Spleen (tissue), 11 donors: ENCODE data around the gene CRELD2. TPM values are rescaled to one million over a fixed set of nuclear protein-coding genes. Genes with fewer than 3 reads are reported as not detected.
A peak's percentile ranks its signal among the peaks of the same experiment; 100 is the strongest.

Source experiments
- DNase-seq: peaks from one replicate; pipeline ENCODE4 v3.0.0-alpha.2; 2020
- H3K27ac ChIP-seq, 8 donors: fragments of 200-600 bp; sonication (generic) in 7 of 8; 1 replicate in 4 of 8; 2 replicates in 4 of 8; pipeline versions ENCODE4 v1.5.0 to v1.8.0; 2016 to 2021; ENCODE audit warnings: inconsistent platforms in 4 of 8, mild to moderate bottlenecking in 4 of 8, moderate library complexity in 1 of 8
- H3K27me3 ChIP-seq, 7 donors: fragments of 200-600 bp; sonication (generic) in 6 of 7; replicated peaks in 1 of 7; 1 replicate in 4 of 7; 2 replicates in 3 of 7; pipeline versions ENCODE4 v1.5.0 to v1.8.0; 2016 to 2021; ENCODE audit warnings: inconsistent platforms in 3 of 7, mild to moderate bottlenecking in 1 of 7
- H3K36me3 ChIP-seq, 6 donors: fragments of 200-600 bp; sonication (generic) in 5 of 6; 1 replicate in 4 of 6; 2 replicates in 2 of 6; pipeline versions ENCODE4 v1.5.0 to v1.8.0; 2016 to 2021; ENCODE audit warnings: inconsistent platforms in 2 of 6
- H3K4me1 ChIP-seq, 6 donors: fragments of 200-600 bp; sonication (generic) in 5 of 6; 1 replicate in 3 of 6; 2 replicates in 3 of 6; pipeline versions ENCODE4 v1.5.0 to v1.8.0; 2016 to 2021; ENCODE audit warnings: inconsistent platforms in 3 of 6
- H3K4me3 ChIP-seq, 8 donors: fragments of 200-600 bp; sonication (generic) in 7 of 8; 1 replicate in 4 of 8; 2 replicates in 4 of 8; pipeline versions ENCODE4 v1.5.0 to v1.8.0; 2016 to 2021; ENCODE audit warnings: inconsistent platforms in 4 of 8, mild to moderate bottlenecking in 4 of 8, moderate library complexity in 2 of 8
- H3K9me3 ChIP-seq, 8 donors: fragments of 200-600 bp; sonication (generic) in 7 of 8; 1 replicate in 4 of 8; 2 replicates in 4 of 8; pipeline versions ENCODE4 v1.5.0 to v1.8.0; 2016 to 2021; ENCODE audit warnings: inconsistent platforms in 4 of 8
- CTCF ChIP-seq, 11 experiments: fragments of 200-600 bp in 7 of 11; fragments of 450-650 bp in 4 of 11; sonication (generic) in 4 of 11; IDR thresholded peaks in 8 of 11; conservative IDR thresholded peaks in 3 of 11; 1 replicate in 7 of 11; 2 replicates in 4 of 11; pipeline versions ENCODE4 v1.4.0 to v1.8.0; 2016 to 2021; ENCODE audit warnings: antibody characterized with exemption in 11 of 11, inconsistent platforms in 4 of 11, mild to moderate bottlenecking in 1 of 11
- POLR2A ChIP-seq, 3 donors: fragments of 450-650 bp; IDR thresholded peaks; one replicate each; pipeline ENCODE4 v1.5.1; 2017; ENCODE audit warnings: antibody characterized with exemption in 3 of 3, mild to moderate bottlenecking in 1 of 3
- POLR2AphosphoS5 ChIP-seq, 3 donors: sonication (generic); formaldehyde crosslinking; IDR thresholded peaks; one replicate each; pipeline ENCODE4 v1.5.1; 2017; ENCODE audit warnings: antibody characterized with exemption in 3 of 3
- WGBS, 5 donors: extraction: QIAGEN DNeasy Blood & Tissue Kit in 3 of 5; methylation state at CpG; one replicate each; pipeline versions ENCODE4 v1.1.5 to v1.1.7; 2013 to 2018; 5-methylcytosine and 5-hydroxymethylcytosine counted together
- intact Hi-C: fragments of 100-400 bp; cut with DNase I; formaldehyde crosslinking; loops from one replicate; pipeline ENCODE4 v1.15.0; 2023; ENCODE audit warnings: low total_unique reads
- polyA plus RNA-seq, 3 donors: library from polyadenylated mRNA; stranded (reverse); fragments of 200-250 nt; gene quantifications; one replicate each; pipeline ENCODE4 v1.2.1, GENCODE V29; 2013
- total RNA-seq, 7 donors: library from RNA; depleted of rRNA in 3 of 7; stranded (reverse); fragments of >200 nt in 3 of 7; fragmentation: NEBNext Ultra II Directional in 4 of 7; extraction: Animal tissue kit (Norgen Biotek cat#: 25700) in 4 of 7; gene quantifications; one replicate each; pipeline versions ENCODE4 v1.1.0 to v1.2.1, GENCODE V29; 2016 to 2021
- donor health status: healthy with polysubstance abuse.
- donor health status: DM: no; HTN: no; CAD: no; lungs with moderate emphysema.
- donor health status: DM: no; HTN: no; CAD: no.
- donor health status: Bipolar disorder and iron deficiency.
- donor health status: healthy.
- donor health status: DM: no; HTN: no; CAD: no.
- donor health status: DM: yes; HTN: yes; CAD: no.

The CRELD2 gene
- total and polyA plus RNA-seq, 10 donors = 16.2 to 46.3 (median 34.9) TPM

GRCh38 chr22:49913026-49913425 is 5.4 kb upstream of the CRELD2 start:
- 92 to 97% (median 97%) methylated on average over 11 to 14 of the region's 14 CpGs for WGBS, 5 donors
- no peak for DNase-seq
- no peak overlapping the region for H3K27ac ChIP-seq
- TF ChIP-seq POLR2AphosphoS5 (IDR thresholded peaks at IDR 0.05) (no peak), CTCF (IDR thresholded peaks at IDR 0.05 in 8 of 11, conservative IDR thresholded peaks at IDR 0.05 in 3 of 11) (no peak), POLR2A (IDR thresholded peaks at IDR 0.05) (no peak)
- no peaks in the 10 kb centered on the region for H3K9me3 ChIP-seq
- intact Hi-C loops = loop anchor here (10.0 kb wide), 1 partner anchor 48 kb away; no protein-coding TSS in a partner anchor
- no peaks in the 10 kb centered on the region for H3K27me3 ChIP-seq
- H3K36me3 ChIP-seq = peaks cover 0 to 67% (median 41%) of the 10 kb centered on the region in 6 donors
- H3K4me3 ChIP-seq = no peak overlapping the region
- H3K4me1 ChIP-seq = peaks cover 0 to 22% (median 14%) of the 10 kb centered on the region in 6 donors

- DNase-seq = peak; percentile 50
- 95 to 98% (median 96%) methylated on average over 14 of the region's 14 CpGs for WGBS, 5 donors
- Histone ChIP-seq H3K27ac (no peak overlapping the region), H3K36me3 (peaks cover 0 to 63% (median 39%) of the 10 kb centered on the region in 6 donors), H3K27me3 (no peaks in the 10 kb centered on the region), H3K9me3 (no peaks in the 10 kb centered on the region), H3K4me3 (no peak overlapping the region), H3K4me1 (peaks cover 0 to 22% (median 14%) of the 10 kb centered on the region in 6 donors)
- no peak for TF ChIP-seq CTCF (IDR thresholded peaks at IDR 0.05 in 8 of 11, conservative IDR thresholded peaks at IDR 0.05 in 3 of 11)
- no peak for TF ChIP-seq POLR2AphosphoS5 (IDR thresholded peaks at IDR 0.05)
- intact Hi-C loops = loop anchor here (10.0 kb wide), 1 partner anchor 49 kb away; no protein-coding TSS in a partner anchor
These were observed 5.0 kb upstream of the CRELD2 start for GRCh38 chr22:49913446-49913845.

- intact Hi-C loops = loop anchor here (10.0 kb wide), 1 partner anchor 49 kb away; no protein-coding TSS in a partner anchor
- peaks cover 0 to 55% (median 31%) of the 10 kb centered on the region in 6 donors for H3K36me3 ChIP-seq
- H3K27me3 ChIP-seq = no peaks in the 10 kb centered on the region
- no peaks in the 10 kb centered on the region for H3K9me3 ChIP-seq
- H3K27ac ChIP-seq = no peak overlapping the region
- H3K4me3 ChIP-seq = no peak overlapping the region
- H3K4me1 ChIP-seq = peaks cover 5 to 29% (median 21%) of the 10 kb centered on the region in 6 donors
- no peak for TF ChIP-seq POLR2AphosphoS5 (IDR thresholded peaks at IDR 0.05)
- no peak for TF ChIP-seq POLR2A (IDR thresholded peaks at IDR 0.05)
- TF ChIP-seq CTCF (IDR thresholded peaks at IDR 0.05 in 8 of 11, conservative IDR thresholded peaks at IDR 0.05 in 3 of 11) = no peak
- peak; percentile 68 for DNase-seq
- 81 to 96% (median 90%) methylated on average over 8 to 12 of the region's 12 CpGs for WGBS, 5 donors
These were observed 4.2 kb upstream of the CRELD2 start for GRCh38 chr22:49914256-49914655.

- peak in 1 of 3 donors; percentile 15 for TF ChIP-seq POLR2AphosphoS5 (IDR thresholded peaks at IDR 0.05)
- no peak for TF ChIP-seq CTCF (IDR thresholded peaks at IDR 0.05 in 8 of 11, conservative IDR thresholded peaks at IDR 0.05 in 3 of 11)
- TF ChIP-seq POLR2A (IDR thresholded peaks at IDR 0.05) = no peak
These were observed 2.8 kb upstream of the CRELD2 start for GRCh38 chr22:49915610-49916009.

More at GRCh38 chr22:49915610-49916009, 2.8 kb upstream of the CRELD2 start:
- H3K27me3 ChIP-seq = no peaks in the 10 kb centered on the region
- H3K9me3 ChIP-seq = no peaks in the 10 kb centered on the region
- peaks cover 9 to 41% (median 26%) of the 10 kb centered on the region in 6 donors for H3K4me1 ChIP-seq
- no peak for DNase-seq
- peaks cover 0 to 48% (median 23%) of the 10 kb centered on the region in 6 donors for H3K36me3 ChIP-seq
- intact Hi-C loops = loop anchor here (10.0 kb wide), 1 partner anchor 51 kb away; no protein-coding TSS in a partner anchor
- H3K27ac ChIP-seq = no peak overlapping the region
- no peak overlapping the region for H3K4me3 ChIP-seq
- 92 to 97% (median 95%) methylated on average over 9 to 12 of the region's 12 CpGs for WGBS, 5 donors
